Smooth muscle cell of the brain vasculature (primary cell): ENCODE results near the gene C3orf52.

Experiments
- DNase-seq: peaks from one replicate; pipeline ENCODE4 v3.0.0-alpha.2; 2012; ENCODE audit warnings: low read depth, low spot score

The C3orf52 gene

DNA sequence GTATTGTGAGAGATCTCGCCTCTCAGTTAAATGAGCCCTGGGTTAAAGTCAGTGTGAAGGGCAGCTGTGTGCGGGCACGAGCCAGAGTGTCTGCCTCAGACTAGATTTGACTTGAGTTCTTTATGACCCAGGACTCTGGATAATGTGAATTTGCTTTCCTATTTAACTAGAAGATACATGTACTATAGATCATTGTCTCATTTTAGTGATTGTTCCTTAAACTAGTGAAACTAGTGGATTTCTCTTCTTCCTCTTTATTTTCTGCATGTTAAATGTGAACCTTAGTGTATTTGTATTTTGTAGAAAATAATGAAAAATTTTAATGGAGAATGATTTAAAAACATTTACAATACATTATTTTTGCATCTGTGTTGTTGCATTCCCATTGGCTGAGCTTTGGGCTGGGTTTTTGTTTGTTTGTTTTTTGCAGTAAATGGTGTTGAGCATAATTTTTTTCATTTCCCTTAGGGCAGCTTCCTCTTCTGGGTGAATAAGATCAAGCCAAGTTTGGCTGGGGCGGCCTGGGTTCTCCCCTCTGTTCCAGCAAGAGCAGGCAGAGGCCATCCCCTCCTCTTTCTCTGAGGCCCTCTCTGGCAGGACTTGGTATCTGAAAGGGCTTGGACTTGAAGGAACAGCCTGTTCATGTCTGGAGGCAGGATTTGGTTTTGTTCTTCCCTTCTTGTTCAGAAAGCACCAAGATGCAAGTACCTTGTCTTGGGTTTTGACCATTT lies 31.8 kb downstream of the C3orf52 start:
- no peak for DNase-seq

DNA sequence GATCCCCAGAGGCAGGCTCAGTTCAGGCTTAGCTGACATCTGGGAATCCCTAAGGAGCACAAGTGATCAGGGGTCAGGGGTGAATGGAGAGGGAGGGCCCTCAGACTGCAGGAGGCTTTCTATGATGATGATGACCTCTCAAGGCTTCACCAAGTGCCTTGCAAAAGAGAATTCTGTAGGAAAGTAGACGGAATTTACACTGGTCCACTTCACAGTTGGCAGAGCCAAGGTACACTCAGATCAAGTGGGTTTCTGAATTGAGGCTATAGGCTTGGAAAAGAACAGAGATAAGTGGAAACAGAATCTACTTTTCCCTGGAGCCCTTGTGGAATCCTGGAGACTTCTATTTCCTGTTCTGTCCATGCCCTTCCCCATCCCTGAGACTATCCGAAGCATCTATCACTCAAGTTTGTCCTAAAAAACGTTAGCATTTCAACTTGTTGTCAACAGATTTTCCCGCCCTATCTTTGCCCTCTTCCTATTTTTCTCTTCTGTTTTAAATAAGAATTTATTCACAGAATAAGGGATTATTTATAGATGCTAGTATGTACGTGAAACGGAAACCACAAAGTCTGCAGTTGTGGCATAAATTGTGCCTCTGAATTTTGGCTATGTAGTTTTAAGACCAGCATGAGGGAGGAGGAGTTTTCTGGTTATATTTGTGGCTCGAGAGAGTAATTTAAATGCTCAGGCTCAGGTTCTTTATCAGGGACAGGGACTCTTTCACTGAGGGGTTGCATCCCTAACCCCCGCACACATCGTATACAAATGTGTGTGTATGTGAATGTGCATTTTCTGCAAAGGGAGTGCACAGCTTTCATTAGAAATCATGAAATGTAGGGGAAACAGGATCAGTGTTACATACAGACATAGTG lies 34.0 kb downstream of the C3orf52 start:
- DNase-seq, result no peak

DNA sequence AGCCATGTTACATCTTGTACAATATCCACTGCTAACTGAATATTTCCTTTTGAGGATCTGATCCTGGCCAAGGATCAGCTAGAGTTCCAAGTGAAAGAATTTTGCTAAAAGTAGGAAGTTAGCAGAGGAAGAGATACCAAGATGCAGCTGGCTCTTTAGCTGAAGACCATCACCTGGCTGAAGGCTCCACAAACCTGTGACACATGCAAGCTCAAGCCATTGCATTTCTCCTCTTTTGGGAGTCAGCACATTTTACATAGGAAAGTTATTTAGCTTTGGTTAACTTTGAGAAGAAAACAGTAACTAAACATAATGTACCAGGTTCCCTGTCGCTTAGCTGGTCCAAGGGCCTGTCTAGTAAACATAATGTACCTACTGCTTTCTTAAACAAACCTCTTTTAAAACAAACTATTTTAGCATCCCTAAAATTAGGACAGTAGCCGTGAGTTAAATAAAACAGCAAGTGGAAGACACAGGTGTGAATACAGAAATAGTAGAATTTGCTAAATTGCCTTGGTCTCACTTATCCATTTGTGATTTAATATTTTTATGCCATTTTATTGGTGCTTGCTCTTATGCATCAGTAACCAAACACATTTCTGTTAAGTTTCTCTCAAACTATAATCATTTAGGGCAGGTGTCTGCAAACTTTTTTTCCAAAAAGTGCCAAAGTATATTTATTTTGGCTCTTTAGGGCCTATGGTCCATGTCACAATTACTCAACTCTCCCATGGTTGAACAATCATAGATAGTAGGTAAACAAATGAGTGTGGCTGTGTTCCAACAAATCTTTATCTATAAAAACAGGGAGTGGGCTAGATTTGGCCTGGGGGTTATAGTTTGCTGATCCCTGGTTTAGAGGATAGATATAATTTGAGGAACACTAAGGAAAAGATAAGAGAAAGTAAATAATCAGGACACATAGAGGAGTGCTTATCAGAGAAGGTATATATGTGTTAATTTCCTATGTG lies 35.7 kb downstream of the C3orf52 start:
- DNase-seq, result no peak

DNA sequence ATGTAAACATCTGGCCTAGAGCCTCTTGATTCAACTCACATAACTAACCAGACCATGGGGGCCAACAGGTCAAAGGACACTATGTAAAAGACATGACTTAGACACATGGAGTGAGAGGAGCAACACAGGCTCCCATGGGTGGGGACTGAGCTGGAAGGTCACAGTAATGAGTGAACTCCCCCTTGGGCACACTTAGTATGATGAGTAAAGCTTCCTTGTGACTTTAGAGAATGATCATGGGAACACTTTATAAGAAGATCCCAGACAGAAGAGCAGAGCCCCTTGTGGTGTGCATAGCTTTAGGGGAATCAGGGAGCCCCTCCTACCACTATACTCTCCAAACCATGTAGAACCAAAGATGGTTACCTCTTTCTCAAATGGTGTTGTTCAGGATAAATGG lies 36.7 kb downstream of the C3orf52 start:
- no peak for DNase-seq

DNA sequence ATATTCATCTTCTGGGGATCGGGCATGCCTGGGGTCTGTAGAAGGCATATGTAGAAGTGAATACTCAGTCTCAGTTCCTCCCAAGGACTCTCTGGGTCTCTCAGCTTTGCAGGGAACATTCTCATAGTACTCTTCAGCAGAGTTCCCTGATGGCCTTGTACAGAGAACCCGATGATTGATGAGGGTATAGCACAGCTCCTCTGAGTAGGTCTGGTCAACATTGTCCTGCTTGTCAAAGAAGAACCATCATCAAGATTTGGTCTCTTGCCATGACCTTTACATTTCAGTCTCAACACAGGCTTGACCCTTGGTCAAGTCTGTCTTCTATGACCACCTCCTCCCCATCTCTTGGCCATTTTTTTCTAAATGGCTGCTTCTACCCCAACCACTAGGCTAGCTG lies 37.4 kb downstream of the C3orf52 start:
- no peak for DNase-seq

DNA sequence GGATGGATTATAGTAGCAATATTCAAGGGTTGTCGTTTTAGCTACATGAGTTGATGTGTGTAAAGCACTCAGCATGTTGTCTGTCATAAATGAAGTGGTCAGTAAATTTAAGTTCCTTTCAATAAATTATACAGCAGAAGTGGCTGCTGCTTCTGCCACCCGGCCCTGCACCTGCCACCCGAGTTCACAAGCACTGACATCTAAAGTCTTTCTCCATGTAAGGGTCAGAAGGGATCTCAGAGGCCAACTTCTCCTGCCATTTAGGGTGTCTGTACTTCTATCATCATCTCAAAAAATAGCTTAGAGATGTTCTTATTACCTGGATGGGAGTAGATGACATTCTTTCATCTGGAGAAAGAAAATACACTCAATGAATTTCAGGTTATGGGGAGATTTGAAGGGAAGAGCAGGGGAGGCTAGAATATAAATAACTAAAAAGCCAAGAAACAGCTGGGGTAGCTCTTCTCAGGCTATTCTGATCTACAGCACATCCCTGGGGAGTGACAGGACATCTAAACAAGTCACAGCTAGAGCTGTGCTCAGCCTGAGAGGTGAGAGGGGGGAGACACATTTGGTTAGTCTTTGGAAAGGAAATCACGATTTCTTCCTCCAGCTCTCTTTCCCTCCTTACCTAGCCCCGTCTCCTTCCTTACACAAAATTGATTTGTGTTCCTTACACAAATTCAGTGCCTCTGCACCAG lies 38.9 kb downstream of the C3orf52 start:
- DNase-seq, result no peak

DNA sequence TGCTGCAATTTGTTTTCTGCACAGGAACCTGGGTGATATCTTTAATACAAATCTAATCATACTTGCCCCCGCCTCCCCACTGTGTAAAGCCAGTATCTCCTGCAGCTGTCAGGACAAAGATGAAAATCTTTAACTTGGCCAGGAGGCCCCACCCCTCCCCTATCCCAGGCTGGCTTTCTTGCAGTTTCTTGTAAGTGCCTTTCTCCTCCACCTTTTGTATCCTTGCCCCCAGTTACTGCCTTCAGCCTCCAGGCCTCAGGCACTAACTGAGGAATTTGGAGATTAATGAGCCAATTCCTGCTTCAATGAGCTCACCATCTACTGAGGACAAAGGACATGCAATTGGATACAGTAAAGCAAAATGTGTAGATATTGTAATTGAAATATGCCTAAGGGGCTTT lies 40.3 kb downstream of the C3orf52 start:
- no peak for DNase-seq

DNA sequence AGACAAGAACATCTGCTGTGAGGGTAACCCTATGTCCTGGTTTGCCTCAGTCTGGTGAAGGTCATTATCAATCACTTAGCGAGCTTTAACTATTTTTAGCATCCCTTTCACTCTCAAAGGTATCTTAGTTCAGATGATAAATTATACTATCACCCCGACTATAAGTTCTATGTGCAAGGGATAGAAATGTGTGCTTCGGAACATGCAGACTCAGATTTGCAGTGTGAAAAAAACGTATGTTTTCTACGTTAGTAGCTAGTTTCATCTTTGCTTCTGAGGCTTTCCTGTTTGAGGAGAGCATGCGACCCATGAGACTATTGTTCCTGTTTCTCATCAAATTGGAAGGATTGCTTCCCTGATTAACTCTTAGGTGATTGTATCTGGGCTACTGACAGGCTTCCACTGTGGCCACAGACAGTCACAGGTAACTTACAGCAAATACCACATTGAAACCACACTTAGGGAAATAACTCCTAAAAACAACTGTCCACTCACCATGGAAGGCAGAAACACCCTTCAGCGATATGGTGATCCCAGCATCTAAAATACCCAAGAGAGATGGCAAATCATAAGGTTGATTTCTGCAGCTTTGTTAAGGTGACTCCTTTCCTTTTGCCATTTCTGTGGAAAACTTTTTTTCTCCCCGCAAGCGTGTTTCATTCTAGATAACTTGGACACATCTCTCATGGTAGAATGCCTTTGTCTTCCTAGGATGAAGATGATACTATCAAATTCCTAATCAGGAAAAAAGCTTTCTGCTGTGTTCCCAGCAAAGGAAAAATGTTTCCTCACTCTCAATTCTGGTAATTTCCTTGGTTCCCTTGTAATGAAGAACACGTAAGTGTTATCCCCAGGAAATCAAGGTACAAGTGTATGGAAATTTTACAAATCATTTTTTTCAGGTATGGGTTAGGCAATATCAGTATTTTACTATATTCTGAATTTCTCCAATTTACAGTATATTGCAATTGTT lies 41.6 kb downstream of the C3orf52 start:
- no peak for DNase-seq

DNA sequence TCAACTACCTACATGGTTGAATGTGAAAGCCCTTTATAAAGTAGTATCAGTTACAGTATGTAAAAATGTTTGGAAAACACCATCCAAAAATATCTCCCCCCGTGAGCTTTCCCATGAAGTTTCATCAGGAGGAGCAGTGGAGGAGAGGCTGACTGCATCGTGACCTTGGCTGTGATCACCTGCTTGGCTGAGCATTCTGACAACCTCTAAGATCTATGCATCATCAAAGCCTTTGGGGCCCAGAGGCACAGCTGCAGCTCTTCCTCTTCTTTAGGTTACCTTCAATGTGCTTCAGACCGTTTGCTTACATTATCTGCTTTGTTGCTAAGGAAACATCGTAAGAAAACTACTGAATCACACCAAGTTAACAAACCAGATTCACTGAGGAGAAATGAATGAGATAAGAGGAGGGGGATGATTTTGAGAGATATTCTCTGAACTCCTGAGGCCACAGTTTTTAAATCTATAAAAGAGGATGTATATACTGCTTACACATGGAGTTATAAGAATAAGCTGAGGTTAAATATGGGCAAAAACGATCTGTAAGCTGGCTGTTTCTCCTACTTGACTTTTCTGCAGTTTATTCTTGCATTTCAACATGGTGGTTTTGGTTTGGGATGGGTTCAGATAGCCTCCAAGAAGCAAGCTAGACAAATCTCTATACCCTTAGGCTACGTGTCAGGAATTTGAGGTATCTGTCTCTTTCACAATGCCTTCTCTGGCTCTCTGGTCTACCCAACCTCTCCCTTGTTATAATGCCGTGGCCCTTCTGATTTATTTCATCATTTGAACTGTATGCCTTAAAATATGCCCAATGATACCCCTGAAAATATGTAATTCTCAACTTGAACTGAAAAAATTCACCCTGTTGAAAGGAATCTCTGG lies 42.9 kb downstream of the C3orf52 start:
- DNase-seq, result no peak

DNA sequence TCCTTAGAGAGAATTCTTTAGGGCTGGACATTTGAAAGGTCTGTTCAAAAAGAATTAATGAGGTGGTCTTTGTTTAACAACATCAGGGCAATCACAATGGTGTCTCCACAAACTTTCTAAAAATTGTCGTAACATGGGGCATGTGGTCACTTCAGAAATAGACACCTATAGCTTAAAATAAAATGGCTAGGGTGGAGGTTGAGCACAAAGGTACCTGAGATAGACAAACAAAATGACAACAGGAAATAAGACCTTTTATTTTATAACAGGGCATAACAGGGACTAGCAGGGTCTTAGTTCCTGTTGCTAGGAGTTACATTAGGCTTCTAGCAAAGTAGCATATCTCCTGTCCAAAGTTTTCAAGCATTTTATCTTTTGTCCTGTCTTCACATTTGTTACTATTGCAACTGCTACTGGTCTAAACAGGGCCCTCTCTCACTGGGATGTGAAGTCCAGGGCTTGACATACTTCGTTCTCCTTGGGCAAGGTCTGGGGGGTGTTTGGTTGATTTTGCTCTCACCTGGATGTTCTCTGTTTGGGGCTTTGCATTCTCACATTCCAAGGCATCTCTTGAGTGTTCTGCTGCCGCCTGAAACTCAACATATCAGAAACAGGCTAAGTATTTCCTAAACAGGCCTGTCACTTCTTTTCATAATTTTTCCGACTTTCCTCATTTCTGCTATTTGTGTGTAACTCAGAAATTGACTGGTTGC lies 43.9 kb downstream of the C3orf52 start:
- DNase-seq, result no peak

DNA sequence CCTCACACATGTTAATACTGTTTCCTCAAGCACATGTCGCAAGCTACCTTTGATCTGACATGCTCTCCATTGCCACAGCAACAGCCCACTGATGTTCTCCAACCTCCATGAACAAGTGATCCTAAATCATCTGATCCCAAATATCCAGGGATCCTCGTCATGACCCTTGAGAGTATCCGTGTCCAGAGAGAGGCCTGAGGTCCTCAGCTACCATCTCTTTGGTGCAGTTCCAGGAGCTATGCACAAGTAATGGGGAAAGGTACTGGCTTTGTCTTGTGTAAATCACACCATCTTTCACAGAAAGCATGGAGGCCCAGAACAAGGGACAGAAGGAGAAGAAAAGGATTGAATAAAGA lies 44.4 kb downstream of the C3orf52 start:
- no peak for DNase-seq

DNA sequence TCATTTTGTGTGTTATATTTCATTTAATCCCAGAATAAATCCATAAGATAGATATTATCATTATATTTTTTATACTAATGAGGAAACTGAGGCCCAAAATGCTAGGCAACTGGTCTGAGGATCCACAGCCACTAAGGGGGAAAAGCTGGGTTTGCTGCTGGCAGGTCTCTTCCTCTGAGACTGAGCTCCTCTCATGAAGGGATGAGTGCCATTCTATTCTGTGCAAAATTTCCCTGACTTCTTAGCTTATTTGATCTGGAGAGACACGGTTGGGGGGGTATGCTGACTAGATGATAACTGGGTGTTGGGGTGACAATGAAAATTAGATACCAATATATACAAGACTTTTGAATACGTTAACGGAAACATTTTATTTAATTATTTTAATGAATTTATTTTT lies 44.9 kb downstream of the C3orf52 start:
- no peak for DNase-seq

DNA sequence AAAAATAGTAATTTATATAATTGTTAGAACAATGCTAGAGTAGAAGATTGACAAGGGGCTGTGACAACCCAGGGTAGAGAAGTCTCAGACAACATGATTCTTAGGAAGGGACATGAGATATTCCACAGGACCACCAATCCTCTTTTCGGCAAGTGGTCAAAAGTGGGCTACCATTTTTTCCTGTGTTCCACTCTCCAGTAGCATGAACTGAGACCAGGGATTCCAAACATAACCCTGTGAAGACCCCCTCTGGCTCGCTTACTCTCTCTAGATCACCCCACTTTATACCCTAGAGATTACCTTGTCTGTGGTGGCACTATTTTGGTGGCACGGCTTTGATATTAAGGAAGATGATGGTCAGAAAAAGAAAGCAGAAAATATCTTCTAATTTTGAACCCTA lies 45.9 kb downstream of the C3orf52 start:
- no peak for DNase-seq

DNA sequence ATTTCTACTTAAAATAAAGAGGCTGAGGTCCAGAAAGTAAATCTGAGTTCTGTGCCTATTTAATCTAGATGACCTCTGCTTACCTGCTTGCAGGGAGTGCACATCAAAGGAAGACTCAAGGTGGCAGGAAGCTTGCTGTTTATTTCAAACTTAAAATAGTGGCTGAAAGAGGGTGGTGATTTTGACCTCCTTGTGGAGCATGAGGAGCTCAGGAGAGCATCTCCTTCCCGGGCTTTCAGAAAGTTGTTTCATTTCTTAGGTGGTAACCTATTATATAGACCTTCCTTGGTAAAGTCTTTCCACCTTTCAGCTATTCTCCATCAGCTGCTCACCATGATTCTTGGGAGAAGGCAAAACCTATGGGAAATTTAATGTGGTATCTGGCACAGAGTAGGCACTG lies 46.4 kb downstream of the C3orf52 start:
- DNase-seq, result no peak

DNA sequence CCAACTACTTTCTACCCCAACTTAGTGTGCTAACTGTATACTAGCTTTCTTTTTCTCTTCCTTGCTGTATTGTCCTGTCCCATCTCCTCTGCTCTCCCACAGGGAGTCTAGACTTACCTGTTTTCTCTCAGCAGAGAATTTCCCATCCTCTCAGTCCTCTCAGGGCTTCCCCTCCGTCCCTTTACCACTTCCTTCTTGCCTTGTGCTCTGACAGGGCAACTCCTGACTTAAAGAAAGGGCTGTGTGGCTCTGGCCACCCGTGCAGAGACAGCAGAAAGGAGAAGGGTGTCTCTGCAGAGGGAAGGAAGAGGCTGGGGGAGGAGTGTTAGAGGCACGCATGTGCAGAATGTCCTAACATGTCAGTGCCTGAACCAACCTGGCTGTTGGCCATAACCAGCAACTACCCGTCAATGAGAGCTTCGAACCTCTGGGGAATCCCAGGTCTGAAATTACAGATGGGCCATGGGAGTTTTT lies 46.8 kb downstream of the C3orf52 start, which contains the start of gene GCSAM:
GCSAM (minus strand) TSS at position 274 of the 474 bp plus-strand sequence; CDS start at position 146, 128 bp downstream.
- DNase-seq, result no peak

DNA sequence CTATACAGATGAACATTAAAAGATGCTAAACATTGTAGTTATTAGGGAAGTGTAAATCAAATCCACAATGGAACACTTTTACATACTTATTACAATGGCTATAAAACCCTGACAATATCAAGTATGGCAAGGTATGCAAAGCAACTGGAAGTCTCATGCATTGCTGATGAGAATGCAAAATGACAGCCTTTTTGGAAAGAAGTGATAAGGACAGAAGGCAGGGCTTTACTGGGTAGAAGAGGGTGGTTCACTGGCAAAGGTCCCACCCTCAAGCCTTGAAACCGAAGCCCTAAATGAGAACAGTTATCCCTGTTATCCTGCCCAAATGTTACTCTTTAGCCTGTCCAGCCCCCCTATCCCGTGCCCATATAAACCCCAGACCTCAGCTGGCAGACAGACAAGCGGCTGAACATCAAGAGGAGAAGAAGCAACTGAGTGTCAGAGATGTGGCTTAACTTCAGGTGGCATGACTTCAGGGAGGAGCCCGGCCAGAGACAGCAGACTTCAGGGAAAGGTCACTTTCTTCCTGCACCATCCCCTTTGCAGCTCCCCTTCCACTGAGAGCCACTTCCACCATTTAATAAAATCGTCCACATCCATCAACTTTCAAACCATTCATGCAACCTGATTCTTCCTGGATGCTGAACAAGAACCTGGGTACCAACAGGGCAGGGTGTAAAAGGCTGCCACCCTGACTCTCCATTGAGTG lies 47.6 kb downstream of the C3orf52 start:
- DNase-seq, result no peak

DNA sequence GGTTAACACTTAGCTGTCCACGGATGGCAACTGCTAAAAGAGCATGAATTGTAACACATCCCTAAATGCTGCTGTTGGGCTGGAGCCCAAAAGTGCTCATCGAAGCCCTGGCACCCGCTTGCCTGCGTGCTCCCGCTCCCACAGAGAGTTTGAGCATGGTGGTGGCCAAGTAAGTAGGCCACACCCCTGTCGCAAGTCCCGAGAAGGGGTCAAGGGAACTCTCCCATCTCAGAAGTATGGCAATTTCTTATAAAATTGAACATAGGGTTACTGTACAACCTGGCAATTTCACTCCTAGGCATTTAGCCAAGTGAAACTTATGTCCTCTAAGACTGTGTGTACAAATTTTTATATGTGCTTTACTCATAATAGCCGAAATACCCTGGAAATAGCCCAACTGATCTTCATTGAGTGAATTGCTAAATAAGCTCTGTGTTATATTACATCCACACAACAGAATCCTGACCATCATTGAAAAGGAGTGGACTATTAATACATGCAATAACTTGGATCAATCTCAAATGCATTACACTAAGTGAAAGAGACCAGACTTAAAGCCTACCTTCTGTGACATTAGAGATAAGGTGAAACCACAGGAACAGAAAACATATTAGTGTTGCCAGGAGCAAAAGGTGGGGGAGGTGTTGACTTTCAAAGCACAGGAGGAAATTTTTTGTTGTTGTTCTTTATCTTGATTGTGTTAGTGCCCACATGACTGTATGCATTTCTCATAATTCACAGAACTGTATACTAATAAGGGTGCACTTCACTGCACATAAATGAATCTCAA lies 48.3 kb downstream of the C3orf52 start:
- DNase-seq, result no peak
